Right ventricle myocardium superior (tissue), 1 donor: Measurements from ENCODE around the gene RP2. TPM values are rescaled to one million over a fixed set of nuclear protein-coding genes. Genes with fewer than 3 reads are reported as not detected.

Source experiments
- ATAC-seq: fragments of 200-7000 bp; cut with Tn5 transposase; one replicate; pipeline ENCODE4 v1.9.1; 2020; ENCODE audit warnings: mild to moderate bottlenecking; ENCODE audit not compliant: poor library complexity
- DNase-seq: peaks from one replicate; pipeline ENCODE4 v3.0.0-alpha.2; 2020
- intact Hi-C: fragments of 100-400 bp; cut with DNase I; formaldehyde crosslinking; loops from one replicate; pipeline ENCODE4 v1.11.2; 2022
- total RNA-seq: library from RNA; stranded (reverse); fragmentation: NEBNext Ultra II Directional; extraction: Animal tissue kit (Norgen Biotek cat#: 25700); gene quantifications from one replicate; pipeline ENCODE4 v1.2.1, GENCODE V29; 2021
- donor health status: DM: no; HTN: yes; CAD: no; lungs with severe emphysema.

RP2 gene
- total RNA-seq, 1 donor from 2014 or later, result 2.8 TPM

DNA sequence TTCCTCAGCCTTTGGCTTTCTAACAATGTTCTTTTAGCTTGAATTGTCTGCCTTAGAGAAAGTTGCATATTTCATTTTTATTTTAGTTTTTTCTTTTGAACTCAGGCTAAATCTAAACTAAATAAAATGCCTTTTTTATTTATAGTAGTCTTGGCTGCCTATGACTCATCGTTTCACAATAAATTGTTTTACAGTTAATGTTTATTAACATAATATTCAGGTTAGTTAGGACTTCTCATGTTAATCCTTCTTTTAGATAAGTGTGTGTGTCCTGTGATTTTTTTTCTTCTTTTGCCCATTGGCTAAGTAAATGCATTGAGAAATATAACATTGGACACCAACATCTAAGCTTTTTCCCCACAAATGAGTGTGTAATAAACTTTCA lies 1.6 kb downstream of the RP2 start:
- ATAC-seq (no peak), DNase-seq (no peak)
- intact Hi-C loops, result no loop called here

- DNase-seq (no peak), ATAC-seq (no peak)
- intact Hi-C loops, result no loop called here
Measured at GRCh38 chrX:46838974-46839480, 2.2 kb downstream of the RP2 start.

GRCh38 chrX:46840946-46841345 lies 4.1 kb downstream of the RP2 start:
- ATAC-seq, result no peak
- no peak for DNase-seq
- intact Hi-C loops, result no loop called here

- ATAC-seq (no peak), DNase-seq (peak; percentile 39)
- intact Hi-C loops, result no loop called here
Measured at GRCh38 chrX:46841346-46841745, 4.5 kb downstream of the RP2 start.

GRCh38 chrX:46844913-46845312 lies 8.1 kb downstream of the RP2 start:
- ATAC-seq (no peak), DNase-seq (no peak)
- intact Hi-C loops, result no loop called here

DNA sequence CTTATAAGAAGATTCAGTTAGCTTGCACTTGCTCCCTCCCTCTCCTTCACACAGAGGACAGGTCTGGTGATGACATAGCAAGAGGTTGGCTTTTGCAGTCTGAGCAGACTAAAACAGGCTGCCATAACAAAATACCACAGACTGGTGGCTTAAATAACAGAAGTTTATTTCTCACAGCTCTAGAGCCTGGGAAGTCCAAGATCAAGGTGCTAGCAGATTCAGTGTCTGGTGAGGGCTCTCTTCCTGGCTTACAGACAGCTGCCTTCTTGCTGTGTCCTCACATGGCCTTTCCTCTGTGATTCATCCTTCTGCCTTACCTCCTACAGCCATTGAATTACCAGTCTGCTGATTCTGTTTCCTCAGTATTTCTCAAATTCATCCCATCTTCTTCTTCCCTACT lies 13.1 kb downstream of the RP2 start:
- no peak for DNase-seq
- no peak for ATAC-seq
- intact Hi-C loops, result no loop called here

DNA sequence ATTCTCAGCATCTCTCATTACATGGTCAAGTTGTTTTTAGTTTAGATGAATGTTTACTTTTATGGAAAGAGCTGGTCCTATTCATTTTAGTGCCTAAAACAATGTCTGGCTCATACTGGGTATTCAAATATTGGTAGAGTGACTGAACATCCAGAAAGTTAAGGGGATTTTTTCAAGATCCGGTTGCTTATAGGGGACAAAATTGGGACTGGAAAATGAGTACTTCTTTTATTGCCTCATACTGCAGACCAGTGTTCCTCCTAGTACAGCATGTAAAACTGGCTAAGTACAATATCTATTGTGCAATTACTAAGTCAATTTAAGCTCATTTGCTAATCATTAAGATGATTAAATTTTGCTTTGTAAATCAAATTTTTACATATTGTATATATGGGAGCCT lies 13.9 kb downstream of the RP2 start:
- intact Hi-C loops, result no loop called here
- DNase-seq (no peak), ATAC-seq (no peak)

GRCh38 chrX:46856483-46856882 lies 19.6 kb downstream of the RP2 start:
- ATAC-seq (no peak), DNase-seq (no peak)
- intact Hi-C loops, result no loop called here

DNA sequence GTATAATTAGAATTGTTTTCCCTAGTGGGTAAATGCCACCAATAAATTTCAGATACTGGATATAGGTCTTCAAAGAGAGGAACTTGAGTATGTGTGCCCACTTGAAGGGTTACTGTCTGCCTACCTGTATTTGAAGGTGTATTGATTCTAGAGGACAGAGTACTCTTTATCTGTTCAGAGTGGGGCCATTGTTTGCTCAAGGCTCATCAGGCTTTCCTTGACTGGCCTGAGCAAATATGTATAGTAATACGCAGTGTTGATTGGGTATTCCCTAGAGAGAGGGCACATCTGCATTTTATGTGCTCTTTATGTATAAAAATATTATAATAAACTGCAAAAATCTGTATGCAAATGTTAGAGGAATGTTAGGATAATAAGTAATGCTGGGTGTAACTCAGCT lies 23.7 kb downstream of the RP2 start:
- ATAC-seq, result no peak
- no peak for DNase-seq
- intact Hi-C loops, result no loop called here

DNA sequence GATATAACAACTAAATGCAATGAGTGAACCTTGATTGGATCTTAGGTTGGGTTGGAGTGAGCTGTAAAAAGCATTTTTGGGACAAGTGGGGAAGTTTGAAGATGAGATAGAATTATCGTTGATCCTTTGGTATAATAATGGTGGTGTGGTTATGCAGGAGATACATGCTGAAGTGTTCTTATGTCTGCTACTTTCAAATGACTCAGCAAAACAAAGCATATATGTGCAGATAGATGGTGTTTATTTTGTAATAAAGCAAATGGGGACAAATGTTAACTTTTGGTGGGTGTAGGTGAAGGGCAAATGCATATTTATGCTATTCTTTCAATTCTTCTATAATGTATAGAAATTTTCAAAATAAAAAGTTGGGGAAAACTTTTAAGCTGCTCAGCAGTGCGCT lies 26.2 kb downstream of the RP2 start:
- ATAC-seq, result no peak
- DNase-seq, result no peak
- intact Hi-C loops, result no loop called here

DNA sequence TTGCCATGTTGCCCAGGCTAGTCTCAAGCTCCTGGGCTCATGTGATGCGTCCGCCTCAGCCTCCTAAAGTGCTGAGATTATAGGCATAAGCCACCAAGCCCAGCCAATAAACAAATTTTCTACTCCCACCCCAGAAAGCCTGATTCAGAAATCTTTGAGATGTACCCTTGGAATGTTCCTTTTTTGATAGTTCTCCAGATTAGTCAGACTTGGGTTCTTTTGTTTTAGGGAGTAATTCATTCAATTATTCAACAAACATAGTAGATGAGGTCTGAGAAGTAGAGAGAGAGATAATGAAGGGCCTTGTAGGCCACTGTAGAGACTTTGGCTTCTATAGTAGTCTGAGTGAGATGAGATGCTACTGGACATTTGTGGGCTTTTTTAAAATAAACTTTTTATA lies 27.8 kb downstream of the RP2 start:
- ATAC-seq (no peak), DNase-seq (no peak)
- intact Hi-C loops, result no loop called here

GRCh38 chrX:46865281-46865680 lies 28.4 kb downstream of the RP2 start:
- DNase-seq (no peak), ATAC-seq (no peak)
- intact Hi-C loops, result no loop called here

GRCh38 chrX:46866726-46867125 lies 29.9 kb downstream of the RP2 start:
- ATAC-seq (no peak), DNase-seq (no peak)
- intact Hi-C loops, result no loop called here

GRCh38 chrX:46873746-46874145 lies 36.9 kb downstream of the RP2 start:
- intact Hi-C loops, result no loop called here
- DNase-seq, result no peak
- no peak for ATAC-seq

- DNase-seq, result no peak
- ATAC-seq, result no peak
- intact Hi-C loops, result no loop called here
Measured at GRCh38 chrX:46876901-46877300, 40.1 kb downstream of the RP2 start.

GRCh38 chrX:46882266-46882665 lies 45.4 kb downstream of the RP2 start:
- intact Hi-C loops, result no loop called here
- ATAC-seq (no peak), DNase-seq (no peak)

- intact Hi-C loops, result no loop called here
Measured at GRCh38 chrX:46884799-46885198, 48.0 kb downstream of the RP2 start.

GRCh38 chrX:46898207-46898606 lies 61.4 kb downstream of the RP2 start:
- no peak for DNase-seq
- intact Hi-C loops, result no loop called here
- no peak for ATAC-seq

More at GRCh38 chrX:46884799-46885198, 48.0 kb downstream of the RP2 start:
- no peak for ATAC-seq
- DNase-seq, result no peak

DNA sequence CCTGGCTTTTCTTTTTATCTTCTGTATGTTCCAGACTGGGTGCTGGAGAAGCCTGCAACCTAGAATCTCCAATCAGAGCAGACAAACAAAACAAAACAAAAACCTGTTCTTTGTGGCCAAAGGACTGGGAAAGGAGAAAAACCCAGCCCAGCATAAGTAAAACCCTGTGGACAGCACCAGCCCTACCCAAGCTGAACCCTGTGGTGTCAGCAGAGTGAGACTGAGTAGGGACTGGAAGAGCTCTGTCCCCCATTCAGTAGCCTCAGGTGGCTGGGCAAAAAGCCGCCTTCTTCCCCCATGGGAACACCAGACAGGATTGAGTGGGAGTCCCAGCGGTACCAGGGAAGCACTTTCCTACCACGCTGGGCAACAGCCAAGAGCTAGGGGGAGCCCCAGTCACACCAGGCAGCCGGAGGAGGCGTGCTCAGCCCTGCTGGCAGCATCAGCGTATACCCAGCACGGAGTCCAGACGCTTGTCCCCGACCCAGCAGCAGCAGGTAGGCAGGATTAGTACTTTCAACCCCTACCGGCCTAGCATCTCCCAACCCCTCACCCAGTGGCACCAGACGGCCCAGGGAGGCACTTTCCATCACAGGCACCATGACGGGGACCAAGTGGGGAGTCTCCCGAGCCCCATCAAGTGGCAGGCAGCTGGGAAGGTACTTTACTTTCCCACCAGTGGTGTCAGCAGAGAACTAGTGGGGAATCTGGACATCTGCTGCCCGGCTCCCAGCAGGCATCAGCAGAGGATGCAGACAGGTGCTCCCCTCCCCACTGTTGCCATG lies 66.8 kb downstream of the RP2 start:
- ATAC-seq, result peak; percentile 99
- DNase-seq, result peak; percentile 83
- intact Hi-C loops, result loop anchor here (5.0 kb wide), 2 partner anchors 74 to 129 kb away; no protein-coding TSS in a partner anchor

DNA sequence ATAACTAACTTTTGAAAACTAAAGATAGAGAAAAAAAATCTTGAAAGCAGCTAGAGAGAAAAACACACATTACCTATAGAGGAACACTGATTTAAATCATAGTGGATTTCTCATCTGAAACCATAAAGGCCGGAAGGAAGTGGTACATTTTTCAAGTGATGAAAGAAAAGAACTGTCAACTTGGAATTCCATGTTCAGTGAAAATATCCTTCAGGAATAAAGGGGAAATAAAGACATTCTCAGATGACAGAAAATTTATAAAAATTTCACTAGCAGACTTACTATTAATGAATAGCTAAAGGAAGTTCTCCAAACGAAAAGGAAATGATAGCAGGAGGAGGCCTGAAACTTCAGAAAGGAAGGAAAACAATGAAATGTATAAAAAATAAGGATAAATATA lies 67.8 kb downstream of the RP2 start:
- DNase-seq, result no peak
- ATAC-seq, result no peak
- intact Hi-C loops, result loop anchor here (5.0 kb wide), 2 partner anchors 73 to 128 kb away; no protein-coding TSS in a partner anchor

DNA sequence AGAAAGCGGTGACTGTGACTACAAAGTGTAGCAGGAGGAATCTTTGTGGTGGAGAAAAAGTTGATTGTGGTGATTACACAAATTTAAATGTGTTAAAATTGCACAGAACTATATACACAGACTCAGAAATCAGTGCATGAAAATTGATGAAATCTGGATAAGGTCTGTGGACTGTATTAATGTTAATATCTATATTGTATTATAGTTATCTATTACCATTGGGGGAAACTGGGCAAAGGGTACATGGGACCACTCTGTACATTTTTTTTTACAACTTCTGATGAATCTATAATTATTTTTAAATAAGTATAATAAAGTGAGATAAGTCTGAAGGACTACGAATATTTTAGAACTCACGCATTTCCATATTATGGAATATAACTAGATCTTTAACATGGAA lies 73.6 kb downstream of the RP2 start:
- intact Hi-C loops, result no loop called here
- no peak for ATAC-seq
- DNase-seq, result no peak
